AG08396 (cell line): ENCODE results near the gene RAMP1.
"Not testable (repeated sequence)": the region's sequence is repeated elsewhere in the genome, so short reads cannot be mapped to it uniquely, and the experiment has no call there.

Experiments
- DNase-seq: peaks from one replicate; pipeline ENCODE4 v3.0.0; 2012; ENCODE audit warnings: low spot score, mixed read lengths

RAMP1 gene

DNA sequence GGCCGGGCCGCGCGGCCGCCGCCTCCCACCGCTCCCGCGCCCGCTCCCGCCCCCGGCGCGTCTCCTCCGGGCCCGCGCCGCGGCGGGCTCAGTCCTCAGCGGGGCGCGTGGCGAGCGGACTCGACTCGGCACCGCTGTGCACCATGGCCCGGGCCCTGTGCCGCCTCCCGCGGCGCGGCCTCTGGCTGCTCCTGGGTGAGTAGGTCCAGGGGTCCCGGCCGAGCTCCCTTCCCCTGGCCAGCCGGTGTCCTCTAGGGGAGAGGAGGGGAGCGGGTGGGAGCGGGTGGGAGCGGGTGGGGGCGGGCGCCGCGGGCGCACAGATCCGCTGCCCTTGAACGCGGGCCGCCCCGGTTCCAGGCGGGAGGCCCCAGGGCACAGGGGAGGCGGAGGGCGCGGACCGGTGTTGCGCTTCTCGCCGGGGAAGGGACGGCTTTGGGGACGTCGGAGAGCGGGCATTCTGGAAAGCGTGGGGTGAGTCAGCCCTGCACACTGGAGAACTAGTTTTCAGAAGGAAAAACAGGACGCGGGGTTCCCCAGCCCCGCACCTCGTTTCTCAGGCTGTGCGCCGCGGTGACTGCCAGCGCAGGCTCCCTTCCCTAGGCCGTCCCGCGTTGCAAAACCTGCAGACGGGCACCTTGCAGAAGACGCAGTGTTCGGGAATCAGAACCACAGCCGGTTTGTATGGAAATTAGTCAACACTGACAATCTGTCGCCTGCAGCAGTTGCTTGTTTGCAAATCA lies at the start of gene RAMP1:
TSS of gene RAMP1 (plus strand) at position 91 of the 740 bp plus-strand sequence. CDS start at position 144, 53 bp downstream.
- DNase-seq = peak; percentile 57

DNA sequence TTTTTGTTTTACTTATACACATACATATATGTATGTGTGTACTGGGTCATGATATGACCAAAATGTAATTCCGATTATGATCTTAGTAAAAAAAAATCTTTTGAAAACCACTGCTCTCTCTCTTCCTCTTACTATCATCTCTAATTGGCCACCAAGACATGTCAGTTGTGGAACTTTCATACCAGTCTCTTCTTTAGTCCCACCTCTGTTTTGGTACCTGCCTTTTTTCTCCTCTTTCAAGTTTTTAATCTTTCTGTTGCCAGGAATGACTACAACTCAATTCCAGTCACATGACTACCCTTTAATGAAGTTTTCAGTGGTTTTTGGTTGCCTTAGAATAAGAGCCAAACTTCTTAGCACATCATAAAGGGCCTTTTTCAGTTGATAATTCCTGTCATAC lies 43.8 kb upstream of the RAMP1 start:
- DNase-seq = no peak

DNA sequence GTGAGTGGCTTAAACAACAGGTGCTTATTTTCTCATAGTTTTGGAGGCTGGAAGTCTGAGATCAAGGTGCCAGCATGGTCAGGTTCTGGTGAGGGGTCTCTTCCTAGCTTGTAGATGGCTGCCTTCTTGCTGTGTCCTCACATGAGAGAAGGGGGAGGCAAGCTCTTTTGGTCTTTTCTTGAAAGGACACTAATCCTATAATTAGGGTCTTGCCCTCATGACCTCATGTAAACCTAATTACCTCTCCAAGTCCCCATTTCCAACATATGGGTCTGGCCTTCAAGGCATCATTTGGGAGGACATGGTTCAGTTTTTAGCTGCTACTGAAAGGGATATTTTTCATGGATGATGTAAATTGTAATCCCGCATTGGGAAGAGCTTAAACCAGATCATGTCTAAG lies 42.9 kb upstream of the RAMP1 start:
- DNase-seq = no peak

DNA sequence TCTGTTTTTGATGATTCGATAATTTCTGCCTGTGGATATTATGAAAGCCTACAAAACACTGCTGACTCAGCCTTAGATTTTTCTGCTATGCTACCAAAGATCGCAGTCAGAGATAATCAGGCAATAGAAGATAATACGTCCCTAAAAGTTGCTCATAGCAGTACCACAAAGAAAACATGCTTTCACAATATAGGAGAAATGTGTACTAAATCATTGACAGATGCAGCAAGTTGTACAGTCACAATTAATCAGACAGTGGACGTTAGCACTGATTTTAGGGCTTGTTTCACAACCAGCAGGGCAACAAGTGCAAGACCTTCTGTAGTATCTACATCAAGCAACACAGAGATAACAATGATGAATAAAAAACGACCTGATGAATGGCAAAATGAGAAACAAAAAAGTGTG lies 41.4 kb upstream of the RAMP1 start:
- no peak for DNase-seq

DNA sequence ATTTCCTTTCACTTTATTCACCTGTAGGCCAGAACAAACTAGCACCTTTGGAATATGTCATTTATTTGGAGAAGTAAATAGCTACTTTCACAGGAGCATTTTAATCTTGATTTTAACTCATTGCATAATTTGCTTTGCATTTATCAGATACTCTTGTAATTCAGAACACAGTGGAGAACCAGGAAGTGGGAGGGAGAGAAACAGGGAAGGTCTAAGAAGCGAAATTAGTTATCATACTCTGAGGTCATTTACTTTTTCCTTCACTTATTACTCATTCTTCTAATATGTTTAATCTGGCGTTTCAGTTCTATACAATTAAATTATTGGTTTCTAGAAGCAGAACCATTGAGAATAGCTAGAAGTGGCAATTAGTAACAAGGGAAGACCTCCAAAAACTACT lies 40.2 kb upstream of the RAMP1 start:
- no peak for DNase-seq

DNA sequence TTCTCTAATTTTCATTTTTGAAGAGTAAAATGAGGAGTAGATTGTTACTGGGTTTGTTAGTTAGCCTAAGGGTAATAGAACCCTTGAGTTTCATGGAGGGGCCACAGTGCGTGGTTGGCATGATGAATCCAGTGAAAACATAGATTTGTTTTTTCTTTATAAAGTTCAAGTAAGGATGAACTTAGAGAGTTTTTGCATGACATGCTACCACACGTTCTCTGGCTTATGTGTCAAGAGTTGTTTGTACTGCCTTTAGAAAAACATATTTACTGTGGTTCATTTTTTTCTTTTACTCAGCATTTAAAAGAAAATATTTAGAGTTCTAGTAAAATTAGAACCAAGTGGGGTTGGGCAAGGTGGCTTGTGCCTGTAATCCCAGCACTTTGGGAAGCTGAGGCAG lies 39.0 kb upstream of the RAMP1 start:
- DNase-seq = no peak

DNA sequence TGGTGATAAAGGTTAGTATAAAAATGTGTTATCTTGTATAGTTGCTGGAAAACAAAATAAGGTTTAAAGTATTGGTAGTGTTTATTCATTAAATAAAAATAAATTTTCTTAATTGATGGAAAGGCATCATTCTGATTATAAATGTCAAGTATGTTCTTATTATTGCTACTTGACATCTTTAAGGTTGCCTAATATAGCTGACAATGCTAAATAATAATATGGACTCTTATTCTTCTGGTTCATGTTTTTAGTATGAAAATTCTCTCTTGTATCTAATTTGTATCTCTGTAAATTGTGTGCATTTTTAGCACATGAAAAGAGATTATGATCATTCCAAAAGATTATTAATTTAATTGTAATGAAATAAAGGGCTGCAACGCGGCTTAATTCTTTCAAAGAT lies 35.9 kb upstream of the RAMP1 start:
- no peak for DNase-seq

DNA sequence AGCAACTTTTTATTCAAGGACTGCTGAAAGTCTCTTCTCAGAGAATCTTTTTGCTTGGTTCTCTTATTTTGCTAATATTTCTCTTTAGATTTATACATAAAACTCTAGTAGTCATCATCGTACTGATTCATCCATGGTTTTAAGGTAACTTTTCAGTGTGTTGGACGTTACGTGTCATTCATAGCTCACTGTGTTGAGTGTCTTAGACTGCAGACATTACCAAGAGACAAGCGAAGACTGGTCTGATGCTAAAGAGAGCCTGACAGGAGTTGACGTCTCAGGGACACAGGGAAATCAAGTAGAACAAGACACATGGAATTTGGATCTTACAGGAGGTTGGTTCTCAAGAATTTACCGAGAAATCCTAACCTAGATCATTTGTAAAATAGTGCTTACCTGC lies 35.3 kb upstream of the RAMP1 start:
- no peak for DNase-seq

DNA sequence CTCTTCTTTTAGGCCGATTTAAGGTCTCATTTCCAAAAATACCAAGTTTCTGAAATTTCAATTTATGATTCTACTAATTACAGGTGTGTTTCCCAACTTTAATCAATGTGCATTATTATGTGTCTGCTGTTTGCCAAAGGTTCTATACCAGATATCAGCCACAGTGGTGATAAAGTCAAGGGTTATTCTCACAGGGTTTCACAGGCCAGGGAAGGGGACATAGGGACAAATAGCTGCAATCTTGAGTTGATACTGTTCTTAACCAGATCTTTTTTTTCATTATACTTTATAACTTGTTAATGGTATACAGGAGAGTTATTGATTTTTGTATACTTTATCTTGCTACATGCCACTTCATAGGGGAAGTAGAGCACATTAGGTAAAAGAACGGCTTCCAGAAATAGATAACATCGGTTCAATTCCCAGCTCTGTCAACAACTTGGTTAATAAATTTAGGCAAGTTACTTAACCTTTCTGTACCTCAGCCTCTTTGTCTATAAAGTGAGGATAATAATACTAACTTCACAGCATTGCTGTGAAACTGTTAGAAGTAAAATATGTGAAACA lies 31.9 kb upstream of the RAMP1 start:
- DNase-seq = no peak

DNA sequence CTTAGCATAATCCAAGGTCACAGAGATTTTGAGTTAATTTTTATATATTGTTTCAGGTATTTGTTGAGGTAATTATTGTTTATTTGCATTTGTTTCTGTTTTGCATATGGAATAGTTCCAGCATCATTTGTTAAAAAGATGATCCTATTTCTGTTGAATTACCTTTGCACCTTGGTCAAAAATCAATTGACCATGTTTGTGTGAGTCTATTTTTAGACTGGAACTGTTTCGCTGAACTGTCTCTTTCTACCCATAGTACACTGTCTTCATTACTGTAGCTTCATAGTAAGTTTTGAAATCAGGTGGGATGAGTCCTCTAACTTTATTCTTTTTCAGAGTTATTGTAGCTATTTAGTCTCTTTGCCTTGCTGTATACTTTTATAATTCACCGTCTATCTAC lies 28.9 kb upstream of the RAMP1 start:
- no peak for DNase-seq

DNA sequence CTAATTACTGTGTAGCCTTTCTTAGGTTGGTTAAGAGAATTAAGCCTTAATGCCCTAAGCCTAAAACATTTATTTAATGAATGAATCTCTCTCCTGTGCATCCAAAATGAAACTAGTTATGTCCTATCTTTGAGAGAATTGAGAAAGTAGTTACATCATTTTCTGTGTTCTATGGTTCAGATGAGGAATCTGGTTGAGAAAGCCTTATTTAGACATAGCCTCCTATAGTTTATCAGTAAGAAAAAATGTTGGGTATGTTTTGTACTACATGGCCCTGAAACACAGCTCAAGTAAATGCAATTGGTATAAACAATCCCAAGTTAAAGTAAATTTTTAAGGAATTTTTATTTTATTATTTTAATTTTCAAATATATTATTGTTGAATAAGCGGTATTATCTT lies 25.9 kb upstream of the RAMP1 start:
- DNase-seq = no peak

DNA sequence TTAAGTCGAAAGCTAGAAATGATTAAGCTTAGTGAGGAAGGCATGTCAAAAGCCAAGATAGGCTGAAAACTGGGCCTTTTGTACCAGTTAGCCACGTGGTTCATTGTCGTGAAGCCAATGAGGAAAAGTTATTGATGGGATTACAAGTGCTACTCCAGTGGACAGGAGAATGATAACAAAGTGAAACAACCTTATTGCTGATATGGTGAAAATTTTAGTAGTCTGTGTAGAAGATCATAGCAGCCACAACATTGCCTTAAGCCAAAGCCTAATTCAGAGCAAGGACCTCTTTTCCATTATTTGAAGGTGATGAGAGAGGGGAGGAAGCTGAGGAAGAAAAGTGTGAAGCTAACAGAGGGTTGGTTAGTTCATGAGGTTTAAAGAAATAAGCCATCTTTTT lies 24.1 kb upstream of the RAMP1 start:
- DNase-seq = no peak

DNA sequence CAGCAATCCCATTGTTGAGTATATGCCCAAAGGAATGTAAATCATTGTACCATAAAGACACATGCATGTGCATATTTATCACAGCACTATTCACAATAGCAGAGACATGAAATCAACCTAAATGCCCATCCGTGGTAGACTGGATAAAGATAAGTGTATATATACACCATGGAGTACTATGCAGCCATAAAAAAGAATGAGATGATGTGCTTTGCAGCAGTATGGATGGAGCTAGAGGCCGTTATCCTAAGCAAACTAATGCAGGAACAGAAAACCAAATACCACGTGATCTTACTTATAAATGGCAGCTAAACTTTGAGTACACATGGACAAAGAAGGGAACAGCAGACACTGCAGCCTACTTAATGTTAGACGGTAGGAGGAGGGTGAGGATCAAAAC lies 18.4 kb upstream of the RAMP1 start:
- no peak for DNase-seq

DNA sequence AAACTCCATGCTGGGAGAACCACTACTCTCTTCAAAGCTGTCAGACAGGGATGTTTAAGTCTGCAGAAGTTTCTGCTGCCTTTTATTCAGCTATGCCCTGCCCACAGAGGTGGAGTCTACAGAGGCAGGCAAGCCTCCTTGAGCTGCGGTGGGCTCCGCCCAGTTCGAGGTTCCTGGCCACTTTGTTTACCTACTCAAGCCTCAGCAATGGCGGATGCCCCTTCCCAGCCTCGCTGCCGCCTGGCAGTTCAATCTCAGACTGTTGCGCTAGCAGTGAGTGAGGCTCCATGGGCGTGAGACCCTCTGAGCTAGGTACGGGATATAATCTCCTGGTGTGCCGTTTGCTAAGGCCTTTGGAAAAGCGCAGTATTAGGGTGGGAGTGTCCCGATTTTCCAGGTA lies 10.5 kb upstream of the RAMP1 start:
- DNase-seq = not testable (repeated sequence)

DNA sequence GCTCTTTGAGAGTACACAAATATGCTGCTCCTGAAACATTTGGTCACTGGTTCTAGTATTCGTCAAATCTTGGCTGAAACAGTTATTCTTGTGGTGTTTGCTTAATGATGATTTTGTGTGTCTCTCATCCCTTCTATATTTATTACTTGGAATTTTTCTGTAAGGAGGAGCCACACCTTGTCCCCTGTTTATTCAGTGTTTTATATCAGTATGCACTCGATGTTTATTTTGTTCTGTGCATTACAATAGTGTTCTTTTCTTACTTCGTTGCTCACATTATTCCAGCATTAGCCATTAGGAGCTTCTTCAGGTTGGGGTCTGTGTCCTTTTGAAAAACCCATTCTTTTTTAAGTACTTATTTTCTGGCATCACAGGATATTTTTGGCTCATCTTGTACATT lies 5.1 kb upstream of the RAMP1 start:
- DNase-seq = no peak

DNA sequence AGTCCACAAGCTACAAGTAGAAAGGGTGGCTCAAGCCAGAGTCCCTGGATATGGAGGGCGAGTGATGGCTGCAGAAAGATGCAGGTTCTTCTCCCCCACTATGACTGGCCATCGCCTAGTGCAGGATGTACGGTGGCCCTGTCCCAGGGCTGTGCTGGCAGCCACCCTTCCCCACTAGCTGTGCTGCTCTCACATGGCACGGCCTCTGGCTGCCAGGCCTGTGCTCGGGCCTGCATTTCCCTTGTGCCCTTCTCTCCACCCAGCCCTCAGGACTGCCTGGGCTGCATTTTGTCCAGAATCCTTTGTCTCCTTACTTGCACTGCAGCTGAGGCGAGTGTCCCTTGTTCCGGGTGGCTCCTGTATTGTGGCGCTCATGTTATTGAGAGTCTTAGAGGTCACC lies 1.6 kb upstream of the RAMP1 start:
- DNase-seq = no peak

DNA sequence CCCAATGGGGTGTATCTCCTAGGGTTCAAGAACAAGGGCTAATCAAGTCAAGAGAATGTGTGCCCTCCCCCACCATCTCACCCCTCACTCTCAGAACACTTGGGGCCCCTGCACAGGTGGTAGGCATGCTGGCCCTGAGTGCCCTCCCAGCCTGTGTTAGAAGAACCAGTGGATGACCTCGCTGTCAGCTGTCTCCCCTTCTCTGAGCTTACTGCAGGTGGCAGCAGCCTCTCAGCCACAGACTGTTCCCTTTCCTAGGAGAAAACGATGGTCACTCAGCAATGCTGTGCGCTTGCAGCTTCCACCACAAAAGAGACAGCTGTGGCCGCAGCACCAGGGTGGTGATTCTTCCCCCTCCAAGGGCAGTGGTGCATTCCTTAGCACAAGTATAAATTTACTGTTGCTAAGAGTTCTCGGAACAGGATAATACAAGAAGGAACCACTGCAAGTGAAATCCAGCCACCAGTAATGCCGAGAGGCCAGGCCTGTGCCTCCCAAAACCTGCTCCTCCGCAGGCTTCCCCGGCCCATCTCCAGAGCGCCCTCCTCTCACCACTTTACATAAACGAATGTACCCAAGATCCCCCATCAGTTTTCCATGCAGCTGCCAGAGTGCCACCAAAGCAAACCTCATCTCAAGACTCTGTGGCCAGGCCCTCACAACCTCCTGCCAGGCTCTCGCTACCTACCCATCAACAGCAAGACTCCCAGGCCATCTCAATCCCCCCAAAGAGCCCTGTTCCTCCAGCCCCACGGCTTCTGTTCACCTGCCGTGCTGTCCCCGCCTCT lies 935 bp upstream of the RAMP1 start:
- DNase-seq = peak; percentile 90

DNA sequence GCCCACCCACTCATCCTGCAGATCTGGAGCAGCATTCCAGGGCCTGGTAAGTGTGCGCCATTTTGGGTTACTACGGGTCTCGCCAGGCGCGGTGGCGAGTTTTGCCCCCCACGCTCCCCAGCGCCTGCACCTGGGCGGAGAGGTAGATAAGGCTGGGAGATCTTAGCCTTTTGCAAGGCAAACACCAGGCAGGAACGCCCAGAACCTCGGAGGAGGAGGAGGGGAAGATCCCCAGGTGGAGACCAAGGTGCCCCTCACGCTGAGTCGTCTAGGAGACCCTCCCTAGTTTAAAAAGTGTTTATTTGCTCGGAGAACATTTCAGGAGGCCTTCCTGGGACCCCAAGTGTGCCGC lies 365 bp upstream of the RAMP1 start:
- DNase-seq = peak; percentile 7

DNA sequence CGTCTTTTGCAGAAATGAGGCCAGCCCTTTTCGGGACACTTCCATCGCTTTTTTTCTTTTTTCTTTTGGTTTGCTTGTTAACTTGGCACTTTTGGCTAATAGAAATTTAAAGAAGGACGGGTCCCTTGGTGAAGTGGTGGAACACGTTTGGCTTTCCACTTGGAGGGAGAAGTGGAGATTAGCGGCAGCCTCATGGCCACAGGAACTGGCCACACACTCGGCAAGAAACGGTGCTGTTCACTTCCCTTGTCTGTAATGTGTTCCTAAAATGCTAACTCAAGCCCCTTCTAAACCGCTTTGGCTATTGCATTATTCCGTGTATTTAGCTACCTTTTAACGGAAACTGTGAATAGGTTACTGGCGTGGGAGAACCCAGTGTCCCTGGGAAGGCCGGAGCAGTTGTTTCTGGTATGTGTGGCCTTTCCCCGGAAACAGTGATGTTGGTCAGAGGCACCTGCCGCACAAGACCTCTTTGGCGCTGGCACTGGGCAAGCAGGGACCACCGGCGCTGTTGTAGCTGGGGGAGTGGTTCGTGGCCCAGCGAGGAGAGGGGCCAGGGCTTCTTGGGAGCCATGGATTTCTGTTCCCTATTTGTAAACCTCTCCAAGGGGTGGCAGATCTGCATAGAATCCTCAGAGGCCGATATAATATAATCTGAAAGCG lies 981 bp downstream of the RAMP1 start:
- peak; percentile 10 for DNase-seq

DNA sequence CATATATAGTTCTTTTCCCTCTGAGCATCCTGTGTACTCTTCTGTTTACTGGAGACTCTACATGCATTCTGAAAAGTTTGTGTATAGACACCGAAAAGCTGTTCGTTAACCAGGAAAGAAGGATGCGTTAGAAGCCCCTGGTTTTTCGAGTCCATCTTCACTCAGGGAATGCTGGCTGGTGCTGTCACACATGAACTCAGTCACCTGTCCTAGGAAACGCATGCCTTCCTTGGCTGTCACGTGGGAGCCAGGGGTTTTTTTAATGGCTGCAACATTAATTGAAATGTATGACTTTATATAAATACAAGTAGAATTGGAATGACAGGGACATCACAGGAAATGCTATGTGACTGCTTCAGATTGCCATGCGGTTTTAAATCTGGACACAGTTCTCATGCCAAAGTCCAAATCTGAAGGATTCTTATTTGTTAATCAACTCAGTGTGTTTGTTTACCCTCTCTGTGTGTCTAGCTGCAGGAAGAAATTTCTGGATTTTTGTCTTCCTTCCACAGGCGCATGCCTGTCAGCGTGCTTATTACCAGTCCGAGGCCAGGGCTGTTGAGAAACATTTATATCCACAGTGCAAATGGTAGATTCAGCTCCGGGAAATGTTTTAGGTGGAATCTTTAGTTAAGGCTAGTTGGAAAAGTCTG lies 2.6 kb downstream of the RAMP1 start:
- DNase-seq = no peak

DNA sequence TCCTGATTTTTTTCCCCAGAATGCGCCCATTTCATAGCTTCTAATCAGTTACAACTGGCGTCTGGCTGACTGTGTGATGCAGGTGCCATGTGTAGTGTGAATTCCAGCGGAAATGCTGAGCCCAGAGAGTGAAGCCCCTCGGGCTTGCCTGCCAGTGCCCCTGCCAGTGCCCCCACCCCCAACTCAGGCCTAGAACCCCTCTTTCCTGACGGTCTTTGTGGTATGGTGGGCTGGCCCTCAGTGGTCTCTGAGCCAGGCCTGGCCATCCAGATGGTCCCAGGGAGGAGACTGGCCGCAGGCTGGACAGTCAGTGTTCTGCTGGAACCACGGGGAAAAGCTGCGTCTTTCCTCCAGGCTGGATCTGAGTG lies 3.1 kb downstream of the RAMP1 start:
- DNase-seq = no peak

DNA sequence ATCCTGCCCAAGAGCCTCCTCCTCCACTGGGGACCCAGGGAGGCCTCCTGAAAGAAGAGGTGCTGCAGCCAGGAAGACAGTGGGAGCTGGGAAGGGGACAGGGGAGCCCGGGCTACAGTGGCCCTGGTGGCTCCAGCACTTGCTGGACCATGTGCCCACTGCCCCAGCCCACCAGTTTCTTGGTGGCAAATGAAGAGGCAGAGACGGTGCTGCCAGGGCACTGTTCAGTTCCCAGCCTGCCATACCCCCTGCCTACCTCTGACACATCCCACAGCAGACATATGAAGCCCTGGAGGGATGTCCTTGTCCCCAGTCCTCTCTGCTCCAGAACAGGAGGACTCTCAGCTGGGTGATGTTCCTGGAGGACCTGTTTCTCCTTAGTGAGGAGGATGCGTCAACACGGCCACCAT lies 3.7 kb downstream of the RAMP1 start:
- no peak for DNase-seq
